ENCODE measurements around the gene PLEKHM3. TPM values are rescaled to one million over a fixed set of nuclear protein-coding genes. Genes with fewer than 3 reads are reported as not detected.

PLEKHM3 gene
- total and polyA plus RNA-seq, 2 of the 13 experiments (the other 11 are each of a cell fraction or from before 2014, with no cell fraction given) = 4.5 to 4.7 TPM

DNA sequence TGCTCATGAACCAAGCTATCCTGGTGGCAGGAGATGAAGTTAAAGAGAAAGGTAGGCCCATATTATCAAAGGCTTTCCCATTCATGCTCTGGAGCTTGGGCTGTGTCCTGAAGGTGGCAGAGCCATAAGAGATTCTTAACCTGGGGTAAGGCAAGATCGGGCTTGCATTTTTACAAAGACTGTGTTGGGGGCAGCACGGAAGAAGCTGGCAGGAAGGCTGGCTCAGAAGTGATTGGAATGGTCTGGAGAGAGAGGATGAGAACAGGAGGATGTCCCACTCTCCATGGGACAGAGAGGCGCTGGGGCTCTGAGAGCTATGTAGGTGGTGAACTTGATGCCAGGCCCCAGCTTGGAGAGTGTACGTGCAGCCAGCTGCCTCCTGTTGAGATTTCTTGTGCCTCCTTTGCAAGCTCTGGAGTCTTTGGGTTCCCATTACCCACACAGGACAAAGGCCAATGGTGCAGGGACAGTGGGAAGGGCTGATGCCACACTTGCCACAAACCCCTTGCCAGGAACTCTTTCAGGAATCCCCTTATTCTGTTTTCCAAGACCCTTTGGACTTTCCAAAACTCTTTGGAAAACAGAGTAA is 215.0 kb downstream of the PLEKHM3 start:
- no peaks in the 10 kb centered on the region for H3K36me3 ChIP-seq (replicated peaks in 1 of 2; ENCODE audit: control insufficient read depth in 1 of 2, insufficient read depth in 2 of 2, low read length in 2 of 2)
- no TSS peak for BruUV-seq (replicated peaks)
- POLR2A ChIA-PET = interaction anchor here (0.9 to 14.0 kb wide), 21 partner anchors 8 to 216 kb away, joined by 3 to 288 read pairs (median 10); partner anchors contain the start of genes FZD5 and PLEKHM3
- H3K79me2 ChIP-seq (ENCODE audit: insufficient read depth, low read length) = no peaks in the 10 kb centered on the region
- in situ Hi-C loops (cut with HindIII; ENCODE audit: extremely low pct_ligation_motif_present, low pct_unique_long_range_greater_than_20kb) = no loop called here
- peaks cover 70% of the 10 kb centered on the region for H3K4me1 ChIP-seq (ENCODE audit: insufficient read depth, low read length)
- H4K20me1 ChIP-seq (ENCODE audit: insufficient read depth, low read length) = no peaks in the 10 kb centered on the region
- H3K9me3 ChIP-seq (ENCODE audit: low read length) = no peaks in the 10 kb centered on the region
- CTCF ChIA-PET (ENCODE audit: low intra/inter-chr PET ratio, low total read pairs) = no interaction called here
- FAIRE-seq (no peak), DNase-seq (ENCODE audit: low spot score) (no peak), ATAC-seq (peak; percentile 30)
- peak overlapping the region; percentile 58 for H3K9ac ChIP-seq (ENCODE audit: insufficient read depth, low read depth, low read length)
- intact Hi-C loops (cut with micrococcal nuclease; ENCODE audit: unreplicated experiment) = loop anchor here (5.0 kb wide), 2 partner anchors 37 to 43 kb away; partner anchors contain the start of gene FZD5
- H3K27me3 ChIP-seq (ENCODE audit: control insufficient read depth in 1 of 2, insufficient read depth in 2 of 2, low read length in 2 of 2) = no peaks in the 10 kb centered on the region
- peak overlapping the region; percentile 58 for H3K27ac ChIP-seq (ENCODE audit: extremely low read length, insufficient read depth, low read length)
- WGBS (ENCODE audit: low lambda C conversion rate) = 83% methylated on average over 4 of the region's 4 CpGs
- H3K4me2 ChIP-seq (ENCODE audit: low read depth, low read length) = peak overlapping the region; percentile 85
- peak overlapping the region; percentile 91 for H2AFZ ChIP-seq (ENCODE audit: low read length)
- H3K4me3 ChIP-seq (replicated peaks in 1 of 3; ENCODE audit: insufficient read depth in 1 of 3, low read depth in 2 of 3, low read length in 3 of 3) = peak overlapping the region; percentile 18 to 59 (median 33); a peak in 5 of 6 replicates
- TF ChIP-seq ATF1 (CRISPR knock-in tag; IDR thresholded peaks at IDR 0.05) = no peak
- no peak for TF ChIP-seq NFATC3 (CRISPR knock-in tag; IDR thresholded peaks at IDR 0.05)
- peak; percentile 39; the same call in 1 of the 2 replicates for TF ChIP-seq KIAA2018 (CRISPR knock-in tag; IDR thresholded peaks at IDR 0.05; ENCODE audit: borderline replicate concordance)
- TF ChIP-seq, protein P1, sequence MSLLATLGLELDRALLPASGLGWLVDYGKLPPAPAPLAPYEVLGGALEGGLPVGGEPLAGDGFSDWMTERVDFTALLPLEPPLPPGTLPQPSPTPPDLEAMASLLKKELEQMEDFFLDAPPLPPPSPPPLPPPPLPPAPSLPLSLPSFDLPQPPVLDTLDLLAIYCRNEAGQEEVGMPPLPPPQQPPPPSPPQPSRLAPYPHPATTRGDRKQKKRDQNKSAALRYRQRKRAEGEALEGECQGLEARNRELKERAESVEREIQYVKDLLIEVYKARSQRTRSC (CRISPR knock-in tag; IDR thresholded peaks at IDR 0.05; ENCODE audit: low read depth) = no peak
- no peak for TF ChIP-seq FOXO1 (CRISPR knock-in tag; IDR thresholded peaks at IDR 0.05)
- TF ChIP-seq ZNF619 (CRISPR knock-in tag; IDR thresholded peaks at IDR 0.05) = 0 out of 2 replicates have a peak, but pooled peaks have one; percentile 66
- no peak for TF ChIP-seq ZFP36L1 (CRISPR knock-in tag; IDR thresholded peaks at IDR 0.05)
- TF ChIP-seq SRSF4 (IDR thresholded peaks at IDR 0.05; ENCODE audit: low read depth, low read length, poor library complexity, severe bottlenecking) = no peak
- no peak for TF ChIP-seq ZNF674 (CRISPR knock-in tag; IDR thresholded peaks at IDR 0.05; ENCODE audit: low read depth)
- TF ChIP-seq HINFP (CRISPR knock-in tag; IDR thresholded peaks at IDR 0.05; ENCODE audit: low read depth) = 0 out of 2 replicates have a peak, but pooled peaks have one; percentile 20
- TF ChIP-seq, protein P2, sequence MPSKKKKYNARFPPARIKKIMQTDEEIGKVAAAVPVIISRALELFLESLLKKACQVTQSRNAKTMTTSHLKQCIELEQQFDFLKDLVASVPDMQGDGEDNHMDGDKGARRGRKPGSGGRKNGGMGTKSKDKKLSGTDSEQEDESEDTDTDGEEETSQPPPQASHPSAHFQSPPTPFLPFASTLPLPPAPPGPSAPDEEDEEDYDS (CRISPR knock-in tag; IDR thresholded peaks at IDR 0.05) = no peak
- no peak for TF ChIP-seq SOX6 (IDR thresholded peaks at IDR 0.05)
- TF ChIP-seq SOX6 (CRISPR knock-in tag; IDR thresholded peaks at IDR 0.05) = 0 out of 2 replicates have a peak, but pooled peaks have one; percentile 2

All from HepG2 (cell line).